Urothelium cell line (cell line): ENCODE measurements around the gene SAV1.
A peak's percentile ranks its signal among the peaks of the same experiment; 100 is the strongest.
"Not testable (repeated sequence)": the region's sequence is repeated elsewhere in the genome, so short reads cannot be mapped to it uniquely, and the experiment has no call there.

ENCODE experiments used
- DNase-seq: peaks from one replicate; pipeline ENCODE4 v3.0.0; 2011; ENCODE audit warnings: low spot score, mixed read lengths
- FAIRE-seq: peaks from 2 replicates; lab custom pipeline; 2011; peaks lifted over from hg19 to GRCh38; lab: Jason Lieb, UNC

Gene SAV1

DNA sequence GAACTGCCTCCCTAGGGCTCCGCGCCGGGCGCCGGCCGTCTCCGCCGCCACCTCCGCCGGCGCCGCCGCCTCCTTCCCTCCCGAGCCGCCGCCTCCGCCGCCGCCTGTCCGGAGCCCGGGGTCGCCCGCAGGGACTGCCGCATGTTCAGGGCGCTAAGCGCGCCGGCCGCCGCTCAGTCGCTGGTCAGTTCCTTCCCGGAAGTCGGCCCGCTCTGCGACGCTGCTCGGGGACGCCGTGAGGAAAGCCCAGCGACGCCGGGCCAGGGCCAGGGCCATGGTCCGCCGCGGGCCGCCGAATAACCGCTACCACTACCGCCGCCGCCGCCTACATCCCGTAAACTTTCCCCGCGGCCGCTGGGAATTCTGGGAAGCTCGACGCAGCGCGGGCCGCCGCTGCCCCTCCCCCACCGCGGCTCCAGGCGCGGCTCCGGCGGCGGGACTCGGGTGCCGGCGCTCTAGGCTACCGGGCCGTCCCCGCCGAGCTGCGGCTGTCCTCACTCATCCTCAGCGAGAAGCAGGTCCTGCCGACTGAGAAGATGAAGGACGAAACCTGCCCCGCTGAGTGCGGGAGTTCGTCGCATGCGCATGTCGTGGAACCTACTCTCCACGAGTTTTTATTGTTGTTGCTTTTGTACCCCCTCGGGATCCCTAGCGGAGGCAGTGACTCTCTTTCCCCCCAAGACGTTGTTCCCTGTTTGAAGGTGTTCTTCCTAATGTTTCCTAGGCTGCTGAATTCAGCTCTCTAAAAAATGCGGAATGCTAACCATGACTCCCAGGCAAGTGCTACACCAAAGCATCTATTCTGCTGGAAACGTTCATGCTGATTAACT, at the start of gene SAV1:
TSS of gene SAV1 (minus strand) at position 311 of the 830 bp plus-strand sequence. CDS start 339 bp downstream, outside the sequence.
- peak; percentile 89 for DNase-seq
- FAIRE-seq: peak; percentile 94

DNA sequence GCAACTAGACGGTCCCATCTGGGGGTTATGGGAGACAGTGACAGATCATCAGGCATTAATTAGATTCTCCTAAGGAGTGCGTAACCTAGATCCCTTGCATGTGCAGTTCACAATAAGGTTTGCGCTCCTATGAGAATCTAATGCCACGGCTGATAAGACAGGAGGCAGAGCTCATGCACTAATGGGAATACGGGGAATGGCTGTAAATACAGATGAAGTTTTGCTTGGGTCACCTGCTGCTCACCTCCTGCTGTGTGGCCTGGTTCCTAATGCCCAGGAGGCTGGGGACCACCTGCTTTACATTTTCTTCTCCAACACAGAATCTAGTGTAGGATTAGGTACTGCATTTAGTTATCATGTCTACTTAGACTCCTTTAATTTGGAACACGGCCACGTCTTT, 49.7 kb upstream of the SAV1 start:
- no peak for FAIRE-seq
- no peak for DNase-seq

DNA sequence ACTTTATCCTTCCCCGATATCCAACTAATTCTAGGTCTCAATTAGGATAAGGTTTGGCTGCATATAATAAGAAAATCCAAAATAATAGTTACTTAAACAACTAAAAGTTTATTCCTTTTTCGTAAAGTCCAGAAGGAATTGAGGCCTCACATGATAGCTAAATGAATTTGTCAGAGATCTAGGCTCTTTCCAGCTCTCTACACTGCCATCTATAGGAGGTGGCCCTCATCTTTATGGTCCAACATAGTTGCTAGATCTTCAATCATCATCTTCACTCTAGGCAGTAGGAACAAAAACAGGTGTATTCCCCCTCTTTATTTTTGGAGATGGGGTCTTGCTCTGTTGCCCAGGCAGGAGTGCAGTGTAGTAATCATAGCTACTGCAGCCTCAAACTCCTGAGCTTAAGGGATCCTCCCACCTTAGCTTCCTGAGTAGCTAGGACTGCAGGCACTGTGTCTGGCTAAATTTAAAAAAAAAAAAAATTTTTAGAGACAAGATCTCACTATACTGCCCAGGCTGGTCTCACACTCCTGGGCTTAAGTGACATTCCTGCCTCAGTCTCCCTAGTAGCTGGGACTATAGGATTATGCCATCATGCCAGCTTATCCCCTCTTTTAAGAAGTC, 46.5 kb upstream of the SAV1 start:
- DNase-seq (peak; percentile 59), FAIRE-seq (no peak)

DNA sequence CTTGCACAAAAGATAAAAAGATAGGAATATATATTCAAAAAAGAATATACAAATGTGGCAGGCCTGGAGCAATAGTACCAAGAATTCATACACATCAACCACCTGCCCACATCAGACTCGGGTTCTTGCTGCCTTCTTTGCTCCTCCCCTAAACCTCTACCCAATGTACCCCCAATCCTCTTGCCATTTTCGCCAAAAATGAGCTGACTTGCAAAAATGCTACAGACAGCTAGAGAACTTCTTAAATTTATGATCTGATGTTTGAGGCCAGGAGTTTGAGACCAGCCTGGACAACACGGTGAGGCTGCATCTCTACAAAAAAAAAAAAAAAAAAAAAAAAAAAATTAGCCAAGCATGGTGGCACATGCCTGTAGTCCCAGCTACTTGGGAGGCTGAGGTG, 42.9 kb upstream of the SAV1 start:
- DNase-seq (no peak), FAIRE-seq (no peak)

DNA sequence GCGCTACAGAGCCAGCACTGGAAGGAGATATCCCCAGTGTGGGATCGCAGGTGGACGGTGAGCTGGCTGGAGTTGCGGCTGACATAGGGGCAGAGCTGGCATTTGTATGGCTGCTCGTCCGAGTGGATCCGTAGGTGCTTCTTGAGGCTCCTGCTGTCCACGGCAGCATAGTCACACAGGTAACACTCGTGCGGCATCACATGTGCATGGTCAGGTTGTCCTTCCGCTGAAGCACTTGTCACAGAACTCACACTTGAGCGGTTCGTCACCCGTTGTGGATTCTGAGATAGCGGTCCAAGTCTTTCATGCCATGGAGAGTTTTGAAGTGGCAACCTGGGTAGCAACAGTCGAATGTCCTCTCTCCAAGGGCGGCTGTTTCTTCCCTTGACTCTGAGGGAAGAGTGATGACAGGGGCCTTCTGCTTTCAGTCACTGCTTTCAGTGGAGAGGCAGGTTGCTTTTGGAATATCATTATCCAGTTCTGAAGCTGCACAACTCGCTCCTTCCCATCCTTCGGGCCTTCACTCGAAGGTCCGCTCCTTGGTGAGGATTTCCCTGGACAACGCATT, 37.0 kb upstream of the SAV1 start:
- DNase-seq: no peak
- peak; percentile 40 for FAIRE-seq

DNA sequence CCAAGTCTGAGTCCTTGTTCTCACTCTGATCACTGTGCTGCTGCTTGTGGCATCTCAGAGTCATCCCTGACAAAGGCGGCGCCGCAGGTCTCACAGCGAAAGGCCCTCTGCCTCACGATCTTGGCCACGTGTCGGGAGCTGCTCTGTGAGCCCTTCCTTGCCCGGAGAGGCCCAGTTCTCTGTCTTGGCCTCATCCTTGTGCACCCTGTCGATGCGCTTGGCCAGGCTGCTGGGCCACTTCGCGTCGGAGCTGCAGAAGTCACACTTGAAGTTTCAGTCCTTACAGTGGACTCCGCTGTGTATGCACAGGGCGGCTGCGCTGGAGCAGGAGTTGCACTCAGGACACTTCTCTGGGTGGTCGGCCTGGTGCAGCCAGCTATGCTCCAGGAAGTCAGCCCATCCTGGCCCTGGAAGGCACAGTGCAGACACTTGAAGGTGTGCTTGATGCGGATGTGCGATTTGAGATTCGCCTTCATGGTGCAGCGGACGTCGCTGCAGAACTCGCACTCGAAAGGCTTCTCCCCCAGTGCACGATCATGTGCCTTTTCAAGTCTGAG, 36.4 kb upstream of the SAV1 start:
- no peak for DNase-seq
- peak; percentile 94 for FAIRE-seq

DNA sequence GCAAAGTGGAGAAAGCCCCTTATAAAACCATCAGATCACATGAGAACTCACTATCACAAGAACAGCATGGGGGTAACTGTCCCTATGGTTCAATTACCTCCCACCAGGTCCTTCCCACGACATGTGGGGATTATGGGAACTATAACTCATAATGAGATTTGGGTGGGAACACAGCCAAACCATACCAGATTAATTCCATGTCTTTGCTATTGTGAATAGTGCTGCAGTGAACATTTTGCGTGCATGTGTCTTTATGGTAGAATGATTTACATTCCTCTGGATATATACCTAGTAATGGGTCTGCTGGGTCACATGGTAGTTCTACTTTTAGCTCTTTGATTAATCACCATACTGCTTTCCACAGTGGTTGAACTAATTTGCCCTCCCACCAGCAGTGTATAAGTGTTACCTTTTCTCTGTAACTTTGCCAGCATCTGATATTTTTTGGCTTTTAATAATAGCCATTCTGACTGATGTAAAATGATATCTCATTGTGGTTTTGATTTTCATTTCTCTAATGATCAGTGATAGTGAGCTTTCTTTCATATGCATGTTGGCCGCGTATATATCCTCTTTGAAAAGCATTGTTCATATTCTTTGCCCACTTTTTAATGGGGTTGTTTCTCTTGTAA, 29.7 kb upstream of the SAV1 start:
- DNase-seq (no peak), FAIRE-seq (no peak)

DNA sequence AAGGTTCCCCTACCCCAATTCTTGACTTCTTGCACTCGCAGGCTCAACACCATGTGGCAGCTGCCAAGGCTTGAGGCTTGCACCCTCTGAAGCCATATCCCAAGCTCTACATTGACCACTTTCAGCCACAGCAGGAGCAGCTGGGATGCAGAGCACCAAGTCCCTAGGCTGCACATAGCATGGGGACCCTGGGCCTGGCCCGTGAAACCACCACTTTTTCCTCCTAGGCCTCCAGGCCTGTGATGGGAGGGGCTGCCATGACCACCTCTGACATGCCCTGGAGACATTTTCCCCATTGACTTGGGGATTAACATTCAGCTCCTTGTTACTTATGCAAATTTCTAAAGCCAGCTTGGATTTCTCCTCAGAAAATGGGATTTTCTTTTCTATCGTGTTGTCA, 26.2 kb upstream of the SAV1 start:
- DNase-seq, FAIRE-seq: not testable (repeated sequence)

DNA sequence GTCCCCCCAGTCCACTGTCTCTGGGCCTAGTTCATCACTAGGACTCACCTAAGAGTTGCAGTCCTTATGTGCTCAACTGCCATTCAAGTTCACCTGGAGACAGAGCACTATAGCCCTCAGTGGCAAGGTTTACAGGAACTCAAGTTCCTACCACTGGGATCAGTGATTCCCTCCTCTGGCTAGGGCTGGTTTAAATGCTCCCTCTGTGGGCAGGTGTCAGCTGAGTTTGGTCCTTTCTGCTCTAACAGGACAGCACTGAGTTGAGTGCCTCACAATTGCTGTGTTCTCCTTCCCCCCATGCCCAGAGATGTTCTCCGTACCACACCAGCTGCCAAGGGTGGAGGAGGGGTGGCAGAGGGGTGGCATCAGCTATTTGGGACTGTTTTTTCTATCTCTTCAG, 20.8 kb upstream of the SAV1 start:
- FAIRE-seq (peak; percentile 76), DNase-seq (no peak)

DNA sequence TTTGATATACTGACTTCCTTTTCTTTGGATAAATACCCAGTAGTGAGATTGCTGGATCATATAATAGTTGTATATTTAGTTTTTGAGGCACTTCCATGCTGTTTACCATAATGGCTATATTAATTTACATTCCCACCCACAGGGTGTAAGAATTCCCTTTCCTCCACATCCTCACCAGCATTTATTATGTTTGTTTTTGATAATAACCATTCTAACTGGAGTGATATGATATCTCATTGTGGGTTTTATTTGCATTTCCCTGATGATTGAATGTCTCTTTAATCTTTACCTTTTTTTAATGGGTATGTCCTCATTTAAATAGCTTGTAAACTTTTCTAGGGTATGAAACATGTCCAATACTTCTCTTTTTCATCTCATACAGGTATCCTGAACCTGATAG, 11.6 kb upstream of the SAV1 start:
- FAIRE-seq: peak; percentile 13

DNA sequence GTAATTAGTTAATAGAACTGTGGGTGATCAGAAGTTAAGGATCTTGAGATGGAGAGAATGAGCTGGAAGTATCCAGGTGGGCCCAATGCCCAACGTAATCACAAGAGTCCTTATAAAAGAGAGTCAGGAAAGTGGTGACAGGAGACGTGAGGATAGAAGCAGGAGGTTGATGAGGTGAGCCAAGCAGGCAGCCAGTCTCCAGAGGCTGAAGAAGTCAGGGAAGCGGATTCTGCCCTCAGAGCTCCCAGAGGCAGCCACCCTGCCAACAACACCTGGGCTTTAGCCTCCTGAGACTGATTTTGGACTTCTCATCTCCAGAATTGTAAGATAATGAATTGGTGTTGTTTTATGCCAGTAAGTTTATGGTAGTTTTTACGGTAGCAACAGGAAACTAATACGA, 10.1 kb upstream of the SAV1 start:
- DNase-seq (peak; percentile 69), FAIRE-seq (no peak)

More for the DNA sequence above, 11.6 kb upstream of the SAV1 start:
- DNase-seq: no peak

DNA sequence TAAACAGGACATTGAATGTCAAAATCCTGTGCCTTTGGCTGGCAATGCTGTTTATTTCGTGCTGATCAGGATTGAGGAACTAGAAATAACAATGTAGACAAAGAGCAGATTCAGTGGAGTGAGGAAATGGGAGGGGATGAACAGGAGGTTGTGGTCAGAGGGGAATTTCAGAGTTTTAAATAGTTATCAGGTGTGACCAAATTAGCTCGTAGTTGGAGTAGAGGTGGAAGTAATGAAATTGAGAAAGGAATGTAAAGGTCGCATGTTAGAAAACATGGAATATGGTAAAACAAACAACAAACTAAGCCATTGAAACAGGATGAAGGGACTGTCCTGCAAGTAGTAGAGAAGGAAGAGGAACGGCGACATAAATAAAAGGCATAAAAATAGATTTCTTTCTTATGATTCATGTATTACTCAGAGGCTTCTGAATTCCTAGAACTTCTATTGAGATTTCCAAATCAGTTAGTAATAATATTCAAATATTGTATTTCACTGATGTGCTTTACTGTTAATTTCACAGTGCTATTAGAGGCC, 9.5 kb upstream of the SAV1 start:
- FAIRE-seq (peak; percentile 86), DNase-seq (peak; percentile 79)

DNA sequence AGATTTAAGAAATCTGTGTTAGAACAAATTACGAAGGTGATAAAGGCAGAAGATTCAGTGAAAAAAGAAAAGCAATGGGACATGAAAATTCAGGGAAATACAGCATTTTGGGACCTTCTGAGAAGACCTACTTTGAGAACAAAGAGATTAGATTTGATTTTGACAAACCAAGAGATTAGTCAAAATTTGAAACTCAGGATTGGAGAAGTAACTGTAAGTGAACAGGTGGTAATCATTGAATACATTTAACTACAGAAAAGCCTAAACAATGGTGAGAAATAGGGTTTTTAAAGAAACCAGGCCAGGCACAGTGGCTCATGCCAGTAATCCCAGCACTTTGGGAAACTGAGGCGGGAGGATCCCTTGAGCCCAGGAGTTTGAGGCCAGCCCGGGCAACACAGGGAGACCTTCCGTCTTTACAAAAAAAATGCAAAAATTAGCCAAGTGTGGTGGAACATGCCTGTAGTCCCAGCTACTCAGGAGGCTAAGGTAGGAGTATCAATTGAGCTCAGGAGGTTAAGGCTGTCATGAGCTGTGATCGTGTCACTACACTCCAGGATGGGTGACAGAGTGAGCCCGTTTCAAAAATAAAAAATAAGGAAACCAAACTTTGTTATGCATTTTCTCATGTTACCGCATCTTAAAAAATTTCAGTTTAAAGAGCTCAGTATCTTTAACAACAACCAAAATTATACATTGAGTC, 8.9 kb upstream of the SAV1 start:
- DNase-seq (no peak), FAIRE-seq (no peak)

DNA sequence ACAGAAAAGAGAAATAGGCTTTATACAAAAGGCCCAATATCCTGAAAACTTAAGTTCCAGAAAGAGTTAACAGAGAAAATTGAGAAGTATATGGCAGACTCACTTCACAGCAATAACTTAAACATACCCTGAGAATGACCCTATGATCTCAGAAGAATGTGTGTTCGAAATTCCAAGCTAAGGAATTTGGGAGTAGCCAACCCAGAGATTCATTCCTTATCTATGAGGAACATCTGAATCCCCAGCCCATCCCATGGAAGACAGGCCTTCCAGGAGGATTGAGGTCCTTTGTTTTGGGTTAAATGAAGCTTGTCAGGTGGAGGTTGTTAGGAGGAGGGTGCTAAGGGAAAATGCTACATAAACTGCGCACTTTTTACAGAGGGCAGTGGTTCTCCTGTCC, 7.5 kb upstream of the SAV1 start:
- FAIRE-seq: no peak
- peak; percentile 56 for DNase-seq

DNA sequence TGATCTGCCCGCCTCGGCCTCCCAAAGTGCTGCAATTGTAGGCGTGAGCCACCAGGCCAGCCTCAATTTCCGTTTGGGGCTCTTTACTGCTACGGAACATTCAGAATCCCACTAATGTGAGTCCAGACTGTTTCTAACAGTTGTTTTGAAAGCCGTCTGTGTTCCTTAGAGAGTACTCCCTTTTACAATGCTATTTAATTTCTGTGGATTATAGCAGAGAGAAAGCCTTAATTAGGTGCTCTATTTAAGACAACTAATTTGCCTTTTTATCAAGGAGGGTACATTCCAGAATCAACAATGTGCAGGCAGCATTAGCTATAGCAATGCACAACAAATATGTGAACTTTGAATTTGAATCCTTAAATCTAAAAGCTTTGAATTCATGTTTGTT, 2.8 kb upstream of the SAV1 start:
- DNase-seq (no peak), FAIRE-seq (no peak)

DNA sequence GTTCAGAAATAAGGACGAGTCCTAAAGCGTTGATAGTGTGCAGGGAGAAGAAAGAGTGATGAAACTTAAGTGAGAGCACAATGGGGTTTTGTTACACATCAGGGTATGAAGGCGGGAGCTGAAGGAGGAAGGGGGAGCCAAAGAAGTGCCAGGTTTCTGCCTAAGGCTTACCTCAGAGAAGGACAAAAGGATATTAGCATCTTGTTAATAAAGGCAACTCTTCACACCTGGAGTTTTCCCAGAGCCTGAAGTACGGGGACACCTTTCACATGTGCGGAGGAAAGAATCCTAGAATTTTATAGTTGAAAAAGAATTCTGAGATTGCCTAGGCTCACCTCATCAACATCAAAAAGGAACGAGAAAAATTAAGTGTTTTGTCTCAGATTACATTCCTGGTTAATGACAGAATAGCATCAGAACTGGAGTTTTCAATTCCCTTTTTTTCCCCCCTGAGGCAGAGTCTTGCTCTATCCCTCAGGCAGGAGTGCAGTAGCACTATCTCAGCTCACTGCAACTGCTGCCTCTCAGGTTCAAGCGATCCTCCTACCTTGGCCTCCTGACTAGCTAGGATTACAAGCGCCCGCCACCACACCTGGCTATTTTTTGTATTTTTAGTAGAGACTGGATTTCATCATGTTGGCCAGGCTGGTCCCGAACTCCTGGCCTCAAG, 2.2 kb upstream of the SAV1 start:
- FAIRE-seq: no peak
- DNase-seq: peak; percentile 40

DNA sequence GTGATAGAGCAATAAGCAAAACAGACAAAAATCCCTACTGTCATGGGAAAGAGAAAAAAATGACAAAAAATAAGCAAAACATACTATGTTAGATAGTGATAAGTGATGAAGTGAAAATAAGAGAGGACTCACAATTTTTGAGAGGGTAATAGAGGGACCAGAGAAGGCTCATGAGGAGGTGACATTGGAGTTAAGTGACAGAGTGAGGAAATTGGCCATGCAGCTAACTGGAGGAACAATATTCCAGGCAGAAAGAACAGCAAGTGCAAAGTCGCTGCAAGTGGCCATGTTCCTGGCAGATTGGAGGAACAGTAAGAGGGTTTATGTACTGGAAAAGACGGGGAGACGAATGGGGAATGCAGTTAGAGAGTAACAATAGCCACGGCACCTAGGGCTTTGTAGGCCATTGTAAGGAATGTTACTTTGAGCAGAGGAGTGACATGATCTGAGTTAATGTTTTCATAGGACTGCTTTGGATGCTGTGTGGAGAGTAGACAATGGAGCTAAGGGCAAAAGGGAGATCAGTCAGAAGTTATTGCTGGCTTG, 1.4 kb upstream of the SAV1 start:
- no peak for DNase-seq
- no peak for FAIRE-seq

DNA sequence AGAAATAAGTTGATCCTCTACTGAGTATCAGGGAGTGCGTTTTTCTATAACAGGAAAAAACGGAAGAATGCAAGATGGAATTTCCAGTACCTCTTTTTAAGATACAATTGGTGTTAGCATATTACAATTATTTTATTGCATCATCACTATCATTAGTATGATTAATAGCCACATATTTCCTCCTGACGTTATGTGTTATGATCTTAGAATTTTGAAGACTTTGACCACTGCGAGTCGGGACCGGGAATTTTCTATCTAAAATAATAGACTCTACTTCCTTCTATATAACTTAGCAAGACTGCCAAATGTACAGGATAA, 679 bp upstream of the SAV1 start:
- no peak for FAIRE-seq
- no peak for DNase-seq

DNA sequence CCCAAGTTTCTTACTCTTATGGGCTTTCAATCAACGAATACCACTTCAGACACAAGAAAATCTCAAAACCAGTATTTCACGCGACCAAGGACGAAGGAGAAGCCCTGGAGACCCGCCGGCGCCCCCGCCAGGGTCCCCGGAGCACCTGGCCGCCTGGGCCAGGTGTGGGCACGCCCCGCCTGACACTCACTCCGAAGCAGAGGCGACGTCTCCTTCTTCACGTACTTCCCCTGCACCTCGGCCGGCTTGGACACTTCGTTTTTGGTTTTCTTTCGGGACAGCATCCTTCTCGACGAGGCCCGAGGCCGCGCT, 466 bp downstream of the SAV1 start:
- DNase-seq: peak; percentile 50
- FAIRE-seq: peak; percentile 73
